NCI-H187 treated with DMSO at 0.1 percent for 48 hours (cell line): ENCODE measurements around the gene PRDM16.

Experiments used
- DNase-seq: peaks from one replicate; lab custom pipeline; 2025; lab: John Stamatoyannopoulos, UW

The PRDM16 gene

DNA sequence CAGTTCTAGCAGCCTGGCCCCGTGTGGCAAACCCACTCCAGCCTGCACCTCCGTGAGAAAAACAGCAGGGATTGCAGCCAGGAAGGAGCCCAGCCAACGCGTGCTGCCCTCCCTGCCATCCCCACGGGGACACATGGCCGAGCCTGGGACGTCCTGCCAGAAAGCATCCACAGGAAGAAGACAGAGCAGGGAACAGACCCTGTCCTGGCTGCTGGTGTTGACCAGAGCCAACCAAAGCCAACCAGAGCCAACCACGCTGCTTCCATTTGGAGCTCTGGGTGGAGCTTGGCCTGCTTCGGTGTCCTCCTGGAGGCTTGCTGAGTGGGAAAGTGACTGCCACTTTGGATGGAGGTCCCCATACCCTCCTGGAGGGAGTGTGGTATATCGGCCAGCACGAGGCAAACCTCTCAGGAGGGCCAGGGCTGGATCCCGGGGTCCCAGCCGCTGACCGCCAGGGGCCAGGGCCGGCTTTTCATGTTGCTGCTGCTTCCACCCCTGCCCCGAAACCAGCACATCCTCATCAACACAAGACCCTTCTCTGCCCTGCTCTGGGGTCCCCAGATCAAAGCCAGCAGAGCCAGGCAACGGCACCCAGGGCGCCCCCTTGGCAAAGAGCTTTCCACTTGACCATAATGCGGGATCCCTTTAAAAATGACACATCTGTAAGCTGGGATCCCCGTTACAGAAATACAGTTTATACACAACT is 304.9 kb downstream of the PRDM16 start:
- no peak for DNase-seq

DNA sequence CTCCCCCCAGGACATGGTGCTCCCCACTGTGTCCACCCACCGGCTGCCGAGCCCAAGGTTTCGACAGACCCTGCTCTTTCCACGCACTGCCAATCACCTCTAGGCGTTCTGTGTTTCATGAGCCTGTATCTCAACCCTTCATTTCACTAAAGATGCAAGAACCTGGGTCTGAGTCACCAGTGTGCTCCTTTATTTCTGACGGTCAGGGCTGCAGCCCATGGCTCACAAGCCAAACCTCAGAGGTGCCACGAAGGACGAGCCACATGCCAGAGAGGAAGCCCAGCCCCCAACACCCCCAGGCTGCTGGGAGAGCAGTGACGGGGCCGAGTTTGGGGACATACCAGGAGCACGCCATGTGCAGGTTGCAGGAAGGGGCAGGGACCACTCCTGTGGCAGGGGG is 306.2 kb downstream of the PRDM16 start:
- no peak for DNase-seq

DNA sequence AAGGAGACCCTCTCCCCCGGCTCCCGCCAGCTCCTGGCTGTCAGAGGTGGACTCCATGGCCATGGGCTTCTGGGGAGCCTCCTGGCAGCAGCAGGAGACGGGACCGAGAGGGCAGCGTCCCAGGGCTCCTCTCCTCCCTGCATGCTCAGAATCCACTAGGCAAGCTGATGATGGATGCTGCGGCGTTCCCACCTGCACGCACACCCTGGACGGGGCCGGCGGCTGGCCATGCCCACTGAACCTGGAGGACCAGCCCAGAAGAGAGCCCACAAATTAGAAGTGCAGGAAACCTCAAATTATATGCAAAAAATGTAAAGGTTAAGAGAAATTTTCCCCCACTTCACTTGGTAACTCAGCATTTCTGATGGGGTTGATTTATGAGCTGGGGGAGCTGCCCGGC is 308.2 kb downstream of the PRDM16 start:
- no peak for DNase-seq

DNA sequence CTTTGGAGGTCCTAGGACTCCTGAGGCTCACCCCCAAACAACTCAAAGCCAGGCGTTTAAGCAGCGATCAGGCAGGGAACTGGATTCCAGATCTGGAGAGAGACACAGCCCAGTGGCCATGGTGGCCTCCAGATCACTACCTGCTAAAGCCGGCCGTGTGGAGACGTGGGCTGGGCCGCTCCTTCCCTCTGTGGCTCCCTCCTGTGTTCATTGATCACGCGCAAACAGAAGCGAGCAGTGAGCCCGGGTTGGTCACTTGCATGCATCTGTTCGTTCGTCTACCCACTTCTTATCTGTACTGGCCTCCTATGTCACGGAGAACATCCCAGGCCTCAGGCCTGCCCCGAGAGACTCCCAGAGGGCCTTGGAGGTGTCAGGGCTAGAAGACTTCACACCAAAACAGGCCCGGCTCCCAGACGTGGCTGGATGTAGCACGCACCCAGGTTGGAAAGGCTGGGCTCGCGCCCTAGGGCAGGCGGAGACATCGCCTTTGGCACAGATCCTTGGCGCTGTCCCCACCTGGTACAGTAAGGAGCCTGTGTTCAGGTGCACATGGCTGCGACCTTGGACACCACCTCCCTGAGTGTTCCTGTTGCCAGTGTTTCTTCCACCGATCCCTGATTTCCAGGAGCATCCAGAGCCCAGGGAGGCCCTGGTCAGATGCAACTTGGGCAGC is 308.7 kb downstream of the PRDM16 start:
- DNase-seq, result no peak

DNA sequence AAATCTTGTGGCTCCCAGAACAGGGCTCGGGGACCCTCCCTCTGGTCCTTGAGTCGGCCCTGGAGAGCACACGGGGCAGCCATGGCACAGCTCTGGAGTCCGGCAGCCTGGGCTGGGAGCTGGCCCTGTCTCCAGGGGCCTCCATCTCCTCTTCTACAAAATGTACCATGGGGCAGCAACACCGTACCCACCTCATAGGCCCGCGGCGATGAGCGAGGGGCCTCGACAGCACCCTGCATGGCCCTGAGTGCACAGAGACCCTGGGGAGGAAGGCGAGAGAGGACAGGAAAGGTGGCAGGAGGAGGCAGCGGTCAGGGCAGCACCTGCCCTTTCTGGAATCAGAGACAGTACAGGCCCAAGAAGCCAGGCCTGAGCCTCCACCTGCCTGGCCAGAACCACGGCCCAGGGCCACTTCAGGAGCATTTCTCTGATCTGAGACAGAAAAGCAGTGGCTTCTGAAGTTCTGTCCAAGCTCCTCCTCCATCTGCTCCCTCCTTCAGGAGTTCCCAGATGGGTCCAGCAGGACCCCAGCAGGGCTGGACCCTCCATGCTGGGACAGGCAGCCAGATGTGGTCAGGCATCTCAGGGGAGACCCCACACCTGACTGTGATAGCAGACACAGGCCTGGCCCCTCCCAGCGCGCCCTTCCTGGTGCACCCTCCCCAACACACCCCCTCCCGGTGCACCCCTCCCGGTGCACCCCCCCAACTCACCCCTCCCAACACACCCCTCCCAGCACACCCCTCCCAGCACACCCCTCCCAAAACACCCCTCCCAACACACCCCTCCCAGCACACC is 309.6 kb downstream of the PRDM16 start:
- DNase-seq, result no peak

DNA sequence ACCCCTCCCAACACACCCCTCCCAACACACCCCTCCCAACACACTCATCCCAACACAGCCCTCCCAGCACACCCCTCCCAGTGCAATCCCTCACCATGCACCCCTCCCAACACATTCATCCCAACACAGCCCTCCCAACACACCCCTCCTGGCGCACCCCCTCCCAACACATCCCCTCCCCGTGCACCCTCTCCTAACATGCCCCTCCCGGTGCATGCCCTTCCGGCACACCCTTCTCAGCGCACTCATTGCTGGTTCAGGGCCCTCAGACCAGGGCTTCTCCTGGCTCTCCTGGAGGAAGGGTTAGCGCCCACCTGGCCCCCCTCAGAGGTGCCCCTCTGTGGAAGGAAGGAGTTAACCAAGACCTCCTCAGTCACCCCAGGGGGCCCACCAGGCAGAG is 310.9 kb downstream of the PRDM16 start:
- DNase-seq, result no peak

DNA sequence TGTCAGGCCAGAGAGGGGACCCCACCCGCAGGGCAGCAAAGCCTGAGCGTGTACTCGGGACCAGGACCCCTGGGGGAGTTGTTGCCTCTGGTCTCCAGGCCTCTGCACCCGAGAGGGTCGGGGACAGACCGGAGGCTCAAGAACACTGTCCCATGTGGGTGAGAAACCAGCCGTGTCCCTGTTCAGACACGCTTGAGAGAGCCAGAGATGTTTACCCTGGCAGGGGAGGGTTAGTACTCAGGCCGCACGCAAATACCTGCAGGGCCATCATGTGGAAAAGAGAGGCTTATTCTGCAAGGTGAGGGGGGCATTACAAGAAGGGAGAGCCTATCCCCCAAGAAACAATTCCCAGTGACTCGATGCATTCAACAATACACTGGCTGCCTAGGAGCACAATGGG is 311.5 kb downstream of the PRDM16 start:
- DNase-seq, result no peak

DNA sequence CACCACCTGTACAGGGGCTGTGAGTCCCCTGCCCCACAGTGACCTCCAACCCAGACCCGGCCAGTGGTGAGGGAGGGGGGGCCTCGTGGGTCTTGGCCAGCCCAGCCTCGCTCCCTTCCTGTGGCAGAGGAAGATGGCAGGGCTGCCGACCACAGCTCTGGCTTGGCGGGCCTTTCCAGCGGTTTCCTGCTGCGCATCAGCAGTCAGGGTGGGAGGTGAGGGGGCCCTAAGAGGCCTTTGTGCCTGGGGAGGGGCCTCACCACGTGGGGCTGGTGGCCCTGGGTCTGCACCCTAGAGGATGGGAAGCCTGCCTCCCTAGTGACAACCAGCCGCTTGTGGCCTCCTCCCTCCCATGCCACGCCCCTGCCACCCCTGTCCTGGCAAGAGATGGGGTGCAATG is 312.9 kb downstream of the PRDM16 start:
- no peak for DNase-seq

DNA sequence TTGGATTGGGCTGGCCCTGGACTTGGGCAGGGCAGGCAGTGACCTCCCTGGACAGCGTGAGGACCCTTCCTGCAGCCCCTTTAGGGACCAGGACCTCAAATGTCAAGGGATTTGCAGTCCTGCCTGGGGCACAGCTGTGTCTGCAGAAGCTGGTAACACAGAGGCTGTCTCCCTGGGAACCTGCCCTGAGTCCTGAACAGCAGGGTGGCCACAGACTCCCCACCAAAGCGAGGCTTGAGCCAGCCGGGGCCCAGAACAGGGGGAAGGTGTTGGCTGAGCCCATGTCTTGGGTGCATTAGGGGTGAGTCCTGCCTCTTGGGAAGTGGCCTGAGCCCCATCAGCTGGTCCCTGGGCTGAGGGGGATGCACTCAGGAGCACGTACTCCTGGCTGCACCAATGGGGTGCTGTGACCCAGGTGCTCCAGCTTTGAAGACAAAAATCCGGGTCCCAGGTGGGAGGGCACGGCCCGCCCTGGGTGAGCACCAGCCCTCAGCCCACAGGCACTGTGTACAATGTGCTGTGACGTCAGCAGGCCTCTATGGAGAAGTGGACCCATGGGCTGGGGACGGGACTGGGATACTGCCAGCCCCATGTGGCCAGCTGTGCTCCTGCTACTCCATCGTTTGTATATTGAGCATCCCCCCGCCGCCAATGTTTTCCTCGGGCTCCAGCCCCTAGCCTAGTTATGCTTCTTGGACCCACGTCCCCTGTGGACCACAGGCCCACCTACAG is 313.5 kb downstream of the PRDM16 start:
- no peak for DNase-seq

DNA sequence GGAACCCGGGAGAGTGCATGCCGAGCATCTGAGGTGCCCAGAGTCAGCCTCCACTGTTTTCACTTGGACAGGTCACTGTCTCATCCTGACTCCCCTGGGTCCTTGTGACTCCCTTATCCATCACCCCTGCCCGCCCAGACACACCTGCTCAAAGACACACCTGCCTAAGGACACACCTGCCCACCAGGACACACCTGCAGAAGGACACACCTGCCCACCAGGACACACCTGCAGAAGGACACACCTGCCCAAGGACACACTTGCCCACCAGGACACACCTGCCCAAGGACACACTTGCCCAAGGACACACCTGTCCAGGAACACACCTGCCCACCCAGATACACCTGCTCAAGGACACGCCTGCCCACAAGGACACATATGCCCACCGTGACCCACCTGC is 314.7 kb downstream of the PRDM16 start:
- DNase-seq, result no peak

DNA sequence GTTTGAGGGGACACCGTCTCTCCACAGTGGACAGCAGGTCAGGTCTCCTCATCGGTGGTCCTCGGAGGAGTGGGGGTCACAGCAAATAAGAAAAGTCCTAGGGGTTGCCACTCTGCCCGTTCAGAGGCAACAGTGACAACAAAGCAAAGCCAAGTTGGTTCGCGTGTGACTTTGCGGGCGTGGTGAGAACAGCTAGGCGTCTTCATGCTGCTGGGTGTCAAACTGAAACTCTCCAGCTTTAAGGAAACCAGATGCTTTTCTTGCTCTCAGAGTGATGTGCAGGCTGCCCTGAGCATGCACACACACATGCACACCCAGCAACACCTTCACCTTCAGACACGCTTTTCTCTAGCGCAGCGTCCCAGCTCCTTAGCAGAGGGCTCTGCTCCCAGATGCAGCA is 315.4 kb downstream of the PRDM16 start:
- DNase-seq, result no peak

DNA sequence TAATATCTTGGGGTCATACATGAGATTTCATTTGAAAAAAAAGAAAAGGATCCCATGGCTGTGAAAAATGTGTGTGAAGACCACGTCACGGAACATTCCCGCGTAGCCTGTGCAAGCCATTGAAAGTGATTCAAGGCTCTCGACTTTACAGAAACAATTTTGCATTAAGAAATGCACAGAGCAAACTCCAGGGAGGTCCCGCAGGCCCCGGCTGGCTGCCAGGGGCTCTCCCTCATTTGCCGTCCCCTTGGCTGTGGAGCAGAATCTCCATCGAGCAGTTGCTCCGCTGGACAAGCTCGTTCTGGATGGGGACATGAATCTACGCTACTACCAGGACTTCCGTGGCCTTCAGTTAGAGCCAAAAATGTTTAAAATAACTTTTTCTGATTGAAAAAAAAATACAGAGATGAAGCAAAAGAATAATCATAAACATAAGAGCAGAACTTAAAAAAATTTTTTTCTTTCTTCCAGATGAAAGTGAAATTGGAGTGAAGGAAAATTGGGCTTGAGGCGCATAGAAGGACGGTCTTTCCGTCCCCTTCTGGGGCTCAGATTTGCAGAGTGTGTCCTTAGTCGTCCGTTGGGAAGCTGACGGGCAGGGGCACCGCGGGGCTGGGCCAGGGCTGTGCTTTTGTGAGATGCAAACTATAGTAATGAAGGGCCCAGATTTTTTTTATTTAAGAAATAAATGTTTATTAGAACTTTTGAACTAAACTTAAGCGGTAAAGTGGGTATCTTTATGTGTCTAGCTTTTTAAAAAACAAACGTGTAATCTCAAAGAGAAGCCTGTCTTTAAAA is 317.4 kb downstream of the PRDM16 start:
- no peak for DNase-seq

DNA sequence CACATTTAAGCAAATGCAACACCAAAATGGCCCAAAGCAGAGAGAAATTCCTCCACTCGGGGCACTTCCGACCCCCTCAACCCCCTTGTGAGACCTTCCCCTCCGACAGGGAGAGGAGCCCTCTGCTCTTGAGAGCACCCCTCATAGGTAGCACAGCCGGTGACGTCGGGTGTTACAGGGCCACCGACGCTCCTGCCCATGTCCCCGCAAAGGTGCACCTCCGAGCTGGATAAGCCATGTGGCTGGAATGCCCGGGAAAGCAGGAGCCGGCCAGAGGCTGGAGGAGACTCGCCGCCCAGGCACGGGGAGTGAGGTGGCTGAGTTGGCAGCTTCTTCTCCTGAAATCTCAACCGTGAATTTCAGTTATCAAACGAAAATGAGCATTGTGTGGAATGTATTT is 318.4 kb downstream of the PRDM16 start:
- DNase-seq, result no peak

DNA sequence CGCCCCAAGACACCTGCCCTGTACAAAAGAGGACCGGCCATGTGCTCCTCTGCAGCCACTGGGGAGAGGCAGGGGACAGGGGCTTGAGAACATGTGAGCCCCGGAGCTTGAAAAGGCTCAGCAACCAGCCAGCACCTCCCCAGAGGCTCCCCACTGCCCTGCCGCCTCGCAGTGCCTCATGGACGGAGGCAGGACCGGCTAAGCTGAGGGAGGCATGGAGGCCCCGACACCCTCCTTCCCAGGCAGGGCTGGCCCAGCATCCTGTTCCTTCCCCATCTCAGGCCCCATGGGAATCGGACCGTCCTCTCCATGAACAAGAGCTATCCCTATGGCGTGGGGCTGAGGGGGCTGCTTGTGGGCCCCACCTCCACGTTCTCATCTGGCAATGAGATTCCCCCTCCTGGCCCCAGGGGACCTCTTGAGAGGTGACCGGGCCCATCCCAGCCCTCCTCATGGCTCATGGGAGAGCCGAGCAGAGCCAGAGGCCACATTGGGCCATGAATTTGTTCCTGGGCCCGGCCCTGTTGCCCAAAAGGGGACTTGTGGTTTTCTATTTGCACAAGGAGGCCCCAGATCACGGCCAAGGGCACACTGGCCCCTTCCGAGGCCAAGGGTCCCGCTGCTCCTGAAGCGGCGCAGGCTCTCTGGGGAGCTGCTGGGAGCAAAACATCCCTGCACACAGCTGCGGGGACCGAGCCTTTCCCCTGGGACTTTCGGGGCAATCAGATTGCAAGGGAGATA is 320.3 kb downstream of the PRDM16 start:
- DNase-seq, result no peak

DNA sequence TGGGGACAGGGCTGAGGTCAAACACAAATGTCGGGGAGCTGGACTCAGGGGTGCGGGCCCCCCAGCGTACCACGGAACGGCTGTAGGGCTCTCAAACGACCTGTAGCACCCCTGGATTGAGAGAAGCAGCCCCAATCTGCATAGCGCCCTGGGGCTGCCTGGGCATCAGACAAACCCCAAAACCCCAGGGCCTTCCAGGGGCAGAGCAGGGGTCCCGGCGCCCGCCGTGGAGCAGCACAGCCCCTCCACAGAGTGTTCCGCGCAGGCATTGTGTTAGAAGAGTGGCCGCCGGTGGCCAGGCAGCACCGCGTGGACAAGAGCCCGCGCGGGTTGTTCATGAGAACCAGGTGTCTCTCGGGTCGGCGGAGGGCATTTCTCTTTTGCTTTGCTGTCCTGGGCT is 321.3 kb downstream of the PRDM16 start:
- DNase-seq, result no peak

DNA sequence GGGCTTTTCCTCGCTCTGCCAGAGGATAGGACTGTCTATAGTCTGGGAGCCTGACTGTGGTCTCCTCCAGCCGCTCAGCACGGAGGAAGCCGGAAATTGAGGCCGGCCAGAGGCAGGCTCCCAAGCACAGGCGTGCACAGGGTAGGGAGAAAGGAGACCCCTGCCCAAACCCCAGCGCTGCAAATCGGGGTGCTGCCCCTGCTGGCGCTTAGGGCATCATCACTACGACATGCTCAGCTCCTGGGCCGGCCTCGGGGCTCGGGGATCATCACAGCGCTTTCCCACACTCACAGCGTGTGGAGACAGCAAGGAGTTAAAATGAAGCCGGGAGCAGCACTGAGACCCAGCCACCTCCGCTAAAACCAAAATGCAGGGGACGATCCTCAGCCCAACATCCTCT is 322.7 kb downstream of the PRDM16 start:
- DNase-seq, result no peak

DNA sequence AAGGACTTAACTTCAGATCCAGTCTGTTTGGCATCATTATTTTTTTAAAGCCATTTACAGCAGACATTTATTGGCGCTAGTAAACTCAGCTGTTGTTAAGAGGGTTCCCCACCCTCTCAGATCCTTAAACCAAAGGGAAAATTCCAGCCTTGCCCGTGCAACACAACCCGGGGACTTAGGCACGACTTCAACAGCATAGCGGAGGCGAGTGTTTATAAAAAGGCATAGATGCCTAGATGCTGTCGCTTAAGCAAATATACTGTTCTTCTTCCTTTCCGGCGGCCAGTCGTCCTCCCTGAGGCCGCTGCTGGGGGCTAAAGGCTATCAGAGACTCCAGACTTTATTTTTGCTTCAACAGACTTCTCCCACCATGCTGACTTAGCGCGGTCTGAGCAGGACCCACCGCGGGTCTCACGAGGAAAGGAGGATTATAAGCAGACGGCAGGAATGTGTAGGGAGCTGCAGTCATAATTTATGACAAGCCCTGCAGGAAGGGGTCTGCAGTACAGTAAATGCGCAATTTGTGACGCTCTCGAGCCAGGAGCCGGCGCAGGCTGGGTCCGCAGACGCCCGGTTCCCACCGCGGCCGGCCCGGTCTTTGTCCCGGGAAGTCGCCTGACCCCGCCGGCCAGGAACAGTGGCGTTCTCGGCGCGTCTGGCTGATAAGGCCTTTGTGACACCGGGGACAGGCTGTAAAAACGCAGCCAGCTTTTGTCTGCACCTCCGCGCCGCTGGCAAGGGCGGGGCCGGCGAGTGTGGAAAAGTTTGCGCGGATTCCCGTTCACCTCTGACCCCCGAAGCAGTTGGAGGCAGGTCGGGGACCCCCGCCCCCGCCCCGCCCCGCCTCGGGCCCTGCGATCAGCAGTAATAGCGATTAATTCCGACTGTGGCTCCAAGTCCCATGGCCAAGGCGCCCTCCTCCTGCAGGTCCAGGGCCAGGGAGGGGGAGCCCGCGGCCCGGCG is 324.3 kb downstream of the PRDM16 start:
- no peak for DNase-seq

DNA sequence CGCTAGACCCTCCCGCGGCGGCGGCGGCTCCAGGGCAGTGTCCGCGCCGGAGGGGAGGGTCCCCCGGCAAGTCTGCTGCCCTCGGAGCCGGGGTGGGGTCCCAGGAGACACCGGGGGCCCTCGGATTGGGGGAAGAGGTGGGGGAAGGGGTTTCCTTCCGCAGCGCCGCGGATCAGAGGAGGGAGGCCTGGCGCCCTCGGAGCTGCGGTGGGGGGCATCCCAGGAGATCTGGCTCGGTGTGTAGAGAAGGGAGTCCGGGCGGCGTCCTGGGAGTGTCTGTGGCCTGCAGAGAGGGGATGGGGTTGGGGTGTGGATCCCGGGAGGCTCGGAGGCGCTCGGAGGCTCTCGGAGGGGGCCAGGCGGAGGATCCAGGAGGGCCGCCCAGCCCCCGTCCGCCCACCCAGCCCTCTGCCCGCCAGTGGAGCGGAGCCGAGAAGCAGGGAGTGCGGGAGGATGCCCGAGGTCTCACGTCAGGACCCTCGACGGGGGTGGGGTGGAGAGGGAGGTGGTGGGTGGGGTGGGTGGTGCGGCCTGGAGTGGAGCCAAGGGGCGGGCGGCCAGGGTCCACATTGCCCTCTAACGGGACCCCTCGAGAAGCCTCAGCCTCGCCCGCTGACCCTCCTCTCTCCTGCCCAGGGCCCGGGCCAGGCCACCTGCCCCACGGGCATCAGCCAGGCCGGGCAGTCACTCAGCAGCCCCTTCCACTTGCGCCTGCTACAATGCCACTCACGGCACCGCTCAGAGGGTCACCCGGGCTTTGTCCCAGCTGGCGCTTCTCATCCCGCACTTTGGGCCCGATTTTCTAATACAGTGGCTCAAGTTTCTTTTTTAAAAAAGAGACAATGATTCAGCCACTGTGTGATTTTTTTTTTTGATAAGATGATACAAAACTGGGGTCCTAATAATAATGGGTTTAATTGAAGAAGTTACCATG is 325.3 kb downstream of the PRDM16 start:
- DNase-seq, result no peak

DNA sequence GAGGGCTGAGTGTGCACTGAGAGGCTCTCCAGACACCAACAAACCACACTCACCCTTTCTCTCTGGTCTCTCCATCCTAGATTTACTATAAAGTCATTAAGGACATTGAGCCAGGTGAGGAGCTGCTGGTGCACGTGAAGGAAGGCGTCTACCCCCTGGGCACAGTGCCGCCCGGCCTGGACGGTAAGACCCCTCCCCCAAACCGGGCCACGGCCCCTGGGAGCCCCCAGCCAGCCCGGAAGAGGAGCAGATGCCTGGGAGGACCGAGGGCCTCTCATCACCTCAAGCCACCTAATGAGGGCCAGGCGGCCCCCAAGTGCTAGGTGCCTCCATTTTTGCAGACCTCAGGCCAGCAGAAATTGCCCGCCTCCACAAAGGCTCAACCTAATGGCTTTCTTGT is 327.4 kb downstream of the PRDM16 start:
- no peak for DNase-seq
